Measurements from ENCODE around the gene GUK1. TPM values are rescaled to one million over a fixed set of nuclear protein-coding genes. Genes with fewer than 3 reads are reported as not detected.

GUK1 gene
- total RNA-seq, 4 donors from 2014 or later, result 292 to 354 (median 305) TPM

GRCh38 chr1:228197555-228198147 is 57.6 kb downstream of the GUK1 start:
- peaks cover 0 to 9% (median 0%) of the 10 kb centered on the region in 4 donors for H3K36me3 ChIP-seq

More at GRCh38 chr1:228197555-228198147, 57.6 kb downstream of the GUK1 start:
- Histone ChIP-seq H3K27ac (replicated peaks in 1 of 4) (no peak overlapping the region), H3K4me3 (no peak overlapping the region), H3K27me3 (no peaks in the 10 kb centered on the region), H3K9me3 (peaks cover 0 to 19% (median 12%) of the 10 kb centered on the region in 4 donors), H3K4me1 (no peaks in the 10 kb centered on the region)
- WGBS, result 90% methylated on average over 4 of the region's 4 CpGs
- TF ChIP-seq EP300 (IDR thresholded peaks at IDR 0.05) (no peak), POLR2A (IDR thresholded peaks at IDR 0.05; ENCODE audit: low read depth) (no peak), CTCF (IDR thresholded peaks at IDR 0.05) (no peak), POLR2AphosphoS5 (IDR thresholded peaks at IDR 0.05) (no peak)
- intact Hi-C loops (cut with DNase I), result no loop called here
- no peak for DNase-seq (ENCODE audit: extremely low spot score)

Small RNA genes within 50 kb of the gene (small RNA-seq; reads per million reads assigned to genes)
- 0 reads per million in 3 donors for gene AL359510.1

Other genes starting within 250 kb of the GUK1 start
- 10 to 100 TPM in 3 of 4 donors, 1 to 10 TPM in 1; 7.5 to 18.1 (median 14.4) TPM for gene WNT9A, start 192.3 kb upstream of the GUK1 start, total RNA-seq
- not detected for gene WNT3A, start 133.3 kb upstream of the GUK1 start, total RNA-seq
- 100 to 1,000 TPM; 238 to 392 (median 346) TPM for gene ARF1, start 57.6 kb upstream of the GUK1 start, total RNA-seq
- 10 to 100 TPM; 11.2 to 24.3 (median 11.9) TPM for gene C1orf35, start 37.0 kb upstream of the GUK1 start, total RNA-seq
- 10 to 100 TPM; 52.3 to 64.9 (median 60.1) TPM for gene MRPL55, start 31.0 kb upstream of the GUK1 start, total RNA-seq
- gene GJC2, start 9.7 kb downstream of the GUK1 start, total RNA-seq, result 10 to 100 TPM in 1 of 4 donors, 1 to 10 TPM in 3; 6.0 to 11.3 (median 7.8) TPM
- 10 to 100 TPM in 1 of 4 donors, 1 to 10 TPM in 3; 3.7 to 11.8 (median 6.6) TPM for gene IBA57, start 25.5 kb downstream of the GUK1 start, total RNA-seq
- 10 to 100 TPM; 12.6 to 31.4 (median 17.8) TPM for gene OBSCN, start 67.8 kb downstream of the GUK1 start, total RNA-seq

All from esophagus muscularis mucosa (tissue), 4 donors.